ENCODE results near the gene FGF5.

GRCh38 chr4:80308466-80308822, 42.0 kb downstream of the FGF5 start:
- TF ChIP-seq, protein P1, sequence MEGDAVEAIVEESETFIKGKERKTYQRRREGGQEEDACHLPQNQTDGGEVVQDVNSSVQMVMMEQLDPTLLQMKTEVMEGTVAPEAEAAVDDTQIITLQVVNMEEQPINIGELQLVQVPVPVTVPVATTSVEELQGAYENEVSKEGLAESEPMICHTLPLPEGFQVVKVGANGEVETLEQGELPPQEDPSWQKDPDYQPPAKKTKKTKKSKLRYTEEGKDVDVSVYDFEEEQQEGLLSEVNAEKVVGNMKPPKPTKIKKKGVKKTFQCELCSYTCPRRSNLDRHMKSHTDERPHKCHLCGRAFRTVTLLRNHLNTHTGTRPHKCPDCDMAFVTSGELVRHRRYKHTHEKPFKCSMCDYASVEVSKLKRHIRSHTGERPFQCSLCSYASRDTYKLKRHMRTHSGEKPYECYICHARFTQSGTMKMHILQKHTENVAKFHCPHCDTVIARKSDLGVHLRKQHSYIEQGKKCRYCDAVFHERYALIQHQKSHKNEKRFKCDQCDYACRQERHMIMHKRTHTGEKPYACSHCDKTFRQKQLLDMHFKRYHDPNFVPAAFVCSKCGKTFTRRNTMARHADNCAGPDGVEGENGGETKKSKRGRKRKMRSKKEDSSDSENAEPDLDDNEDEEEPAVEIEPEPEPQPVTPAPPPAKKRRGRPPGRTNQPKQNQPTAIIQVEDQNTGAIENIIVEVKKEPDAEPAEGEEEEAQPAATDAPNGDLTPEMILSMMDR (IDR thresholded peaks at IDR 0.05) = no peak
- TF ChIP-seq POLR2A (IDR thresholded peaks at IDR 0.05) = no peak

Data from heart left ventricle (tissue), 13 donors.